Left ventricle myocardium inferior (tissue), 1 donor: ENCODE results near the gene CCR2. TPM values are rescaled to one million over a fixed set of nuclear protein-coding genes. Genes with fewer than 3 reads are reported as not detected.

ENCODE experiments used
- DNase-seq: peaks from one replicate; pipeline ENCODE4 v3.0.0-alpha.2; 2020
- H3K27ac ChIP-seq: fragments of 200-600 bp; replicated peaks from 2 replicates; pipeline ENCODE4 v1.8.0; 2021
- H3K27me3 ChIP-seq: fragments of 200-600 bp; 2 replicates; pipeline ENCODE4 v1.8.0; 2021; ENCODE audit warnings: low read depth
- H3K36me3 ChIP-seq: fragments of 200-600 bp; 2 replicates; pipeline ENCODE4 v1.8.0; 2021
- H3K4me1 ChIP-seq: fragments of 200-600 bp; 2 replicates; pipeline ENCODE4 v1.8.0; 2021
- H3K4me3 ChIP-seq: fragments of 200-600 bp; 2 replicates; pipeline ENCODE4 v1.8.0; 2021; ENCODE audit warnings: mild to moderate bottlenecking, moderate library complexity
- H3K9me3 ChIP-seq: fragments of 200-600 bp; replicated peaks from 2 replicates; pipeline ENCODE4 v1.8.0; 2021
- intact Hi-C: fragments of 100-400 bp; cut with micrococcal nuclease; formaldehyde crosslinking; loops from one replicate; pipeline ENCODE4 v1.11.0; 2022
- total RNA-seq: library from RNA; stranded (reverse); fragmentation: NEBNext Ultra II Directional; extraction: Animal tissue kit (Norgen Biotek cat#: 25700); gene quantifications from one replicate; pipeline ENCODE4 v1.2.1, GENCODE V29; 2021
- TF ChIP-seq, protein P1 (sequence below): fragments of 200-600 bp; IDR thresholded peaks from 2 replicates; pipeline ENCODE4 v1.8.0; 2021; ENCODE audit warnings: antibody characterized with exemption, mild to moderate bottlenecking, borderline replicate concordance
- donor health status: DM: no; HTN: yes; CAD: no; lungs with severe emphysema.

The CCR2 gene
- total RNA-seq, 1 donor from 2014 or later: 0.63 TPM

GRCh38 chr3:46367811-46368210 lies 13.9 kb downstream of the CCR2 start:
- H3K4me1 ChIP-seq: no peaks in the 10 kb centered on the region
- intact Hi-C loops: no loop called here
- no peak overlapping the region for H3K27ac ChIP-seq
- H3K27me3 ChIP-seq: peaks cover 45% of the 10 kb centered on the region
- H3K9me3 ChIP-seq: no peaks in the 10 kb centered on the region
- TF ChIP-seq, protein P1, sequence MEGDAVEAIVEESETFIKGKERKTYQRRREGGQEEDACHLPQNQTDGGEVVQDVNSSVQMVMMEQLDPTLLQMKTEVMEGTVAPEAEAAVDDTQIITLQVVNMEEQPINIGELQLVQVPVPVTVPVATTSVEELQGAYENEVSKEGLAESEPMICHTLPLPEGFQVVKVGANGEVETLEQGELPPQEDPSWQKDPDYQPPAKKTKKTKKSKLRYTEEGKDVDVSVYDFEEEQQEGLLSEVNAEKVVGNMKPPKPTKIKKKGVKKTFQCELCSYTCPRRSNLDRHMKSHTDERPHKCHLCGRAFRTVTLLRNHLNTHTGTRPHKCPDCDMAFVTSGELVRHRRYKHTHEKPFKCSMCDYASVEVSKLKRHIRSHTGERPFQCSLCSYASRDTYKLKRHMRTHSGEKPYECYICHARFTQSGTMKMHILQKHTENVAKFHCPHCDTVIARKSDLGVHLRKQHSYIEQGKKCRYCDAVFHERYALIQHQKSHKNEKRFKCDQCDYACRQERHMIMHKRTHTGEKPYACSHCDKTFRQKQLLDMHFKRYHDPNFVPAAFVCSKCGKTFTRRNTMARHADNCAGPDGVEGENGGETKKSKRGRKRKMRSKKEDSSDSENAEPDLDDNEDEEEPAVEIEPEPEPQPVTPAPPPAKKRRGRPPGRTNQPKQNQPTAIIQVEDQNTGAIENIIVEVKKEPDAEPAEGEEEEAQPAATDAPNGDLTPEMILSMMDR: no peak
- no peaks in the 10 kb centered on the region for H3K36me3 ChIP-seq
- no peak overlapping the region for H3K4me3 ChIP-seq
- peak; percentile 28 for DNase-seq

DNA sequence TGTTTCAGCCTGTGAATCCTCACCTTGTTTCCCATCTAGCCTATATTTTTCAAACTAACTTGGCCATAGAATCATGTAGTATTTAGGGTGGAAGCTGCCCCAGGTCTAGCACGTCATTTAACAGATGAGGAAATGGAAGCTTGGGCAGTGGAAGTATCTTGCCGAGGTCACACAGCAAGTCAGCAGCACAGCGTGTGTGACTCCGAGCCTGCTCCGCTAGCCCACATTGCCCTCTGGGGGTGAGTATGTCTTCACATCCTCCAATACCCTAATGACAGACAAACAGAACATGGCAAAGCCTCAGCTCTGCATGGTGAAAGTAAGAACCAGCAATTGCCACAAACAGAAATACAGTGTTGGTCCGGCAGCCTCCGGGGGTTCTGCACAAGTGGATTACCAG lies 14.7 kb downstream of the CCR2 start:
- H3K4me1 ChIP-seq: no peaks in the 10 kb centered on the region
- DNase-seq: peak; percentile 41
- no peaks in the 10 kb centered on the region for H3K36me3 ChIP-seq
- H3K9me3 ChIP-seq: no peaks in the 10 kb centered on the region
- H3K4me3 ChIP-seq: no peak overlapping the region
- intact Hi-C loops: no loop called here
- H3K27ac ChIP-seq: no peak overlapping the region
- TF ChIP-seq, protein P1: no peak
- H3K27me3 ChIP-seq: peaks cover 53% of the 10 kb centered on the region

DNA sequence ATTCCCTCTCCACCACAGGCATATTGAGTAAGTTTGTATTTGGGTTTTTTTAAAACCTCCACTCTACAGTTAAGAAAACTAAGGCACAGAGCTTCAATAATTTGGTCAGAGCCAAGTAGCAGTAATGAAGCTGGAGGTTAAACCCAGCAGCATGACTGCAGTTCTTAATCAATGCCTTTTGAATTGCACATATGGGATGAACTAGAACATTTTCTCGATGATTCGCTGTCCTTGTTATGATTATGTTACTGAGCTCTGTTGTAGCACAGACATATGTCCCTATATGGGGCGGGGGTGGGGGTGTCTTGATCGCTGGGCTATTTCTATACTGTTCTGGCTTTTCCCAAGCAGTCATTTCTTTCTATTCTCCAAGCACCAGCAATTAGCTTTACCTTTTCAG lies 15.2 kb downstream of the CCR2 start:
- Histone ChIP-seq H3K36me3 (no peaks in the 10 kb centered on the region), H3K4me1 (no peaks in the 10 kb centered on the region), H3K27ac (no peak overlapping the region), H3K27me3 (peaks cover 56% of the 10 kb centered on the region), H3K9me3 (no peaks in the 10 kb centered on the region), H3K4me3 (no peak overlapping the region)
- intact Hi-C loops: no loop called here
- TF ChIP-seq, protein P1: no peak
- DNase-seq: no peak

- no peaks in the 10 kb centered on the region for H3K36me3 ChIP-seq
- H3K4me3 ChIP-seq: no peak overlapping the region
- intact Hi-C loops: no loop called here
- H3K4me1 ChIP-seq: no peaks in the 10 kb centered on the region
- TF ChIP-seq, protein P1: no peak
- DNase-seq: no peak
- no peaks in the 10 kb centered on the region for H3K9me3 ChIP-seq
- no peak overlapping the region for H3K27ac ChIP-seq
- H3K27me3 ChIP-seq: peaks cover 62% of the 10 kb centered on the region
Observed at GRCh38 chr3:46369675-46370132, 15.8 kb downstream of the CCR2 start.

DNA sequence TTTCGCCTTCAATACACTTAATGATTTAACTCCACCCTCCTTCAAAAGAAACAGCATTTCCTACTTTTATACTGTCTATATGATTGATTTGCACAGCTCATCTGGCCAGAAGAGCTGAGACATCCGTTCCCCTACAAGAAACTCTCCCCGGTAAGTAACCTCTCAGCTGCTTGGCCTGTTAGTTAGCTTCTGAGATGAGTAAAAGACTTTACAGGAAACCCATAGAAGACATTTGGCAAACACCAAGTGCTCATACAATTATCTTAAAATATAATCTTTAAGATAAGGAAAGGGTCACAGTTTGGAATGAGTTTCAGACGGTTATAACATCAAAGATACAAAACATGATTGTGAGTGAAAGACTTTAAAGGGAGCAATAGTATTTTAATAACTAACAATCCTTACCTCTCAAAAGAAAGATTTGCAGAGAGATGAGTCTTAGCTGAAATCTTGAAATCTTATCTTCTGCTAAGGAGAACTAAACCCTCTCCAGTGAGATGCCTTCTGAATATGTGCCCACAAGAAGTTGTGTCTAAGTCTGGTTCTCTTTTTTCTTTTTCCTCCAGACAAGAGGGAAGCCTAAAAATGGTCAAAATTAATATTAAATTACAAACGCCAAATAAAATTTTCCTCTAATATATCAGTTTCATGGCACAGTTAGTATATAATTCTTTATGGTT lies 17.1 kb downstream of the CCR2 start, which contains the start of gene CCR5:
Gene CCR5 (plus strand): TSS at position 108 of the 680 bp plus-strand sequence. CDS start 1,957 bp downstream, outside the sequence.
- Histone ChIP-seq H3K27me3 (peaks cover 57% of the 10 kb centered on the region), H3K4me3 (no peak within 1 kb of the TSS), H3K36me3 (no peaks in the 10 kb centered on the region), H3K4me1 (no peaks in the 10 kb centered on the region), H3K9me3 (no peaks in the 10 kb centered on the region), H3K27ac (no peak within 1 kb of the TSS)
- intact Hi-C loops: no loop called here
- TF ChIP-seq, protein P1: no peak
- no peak for DNase-seq
